Activated naive CD4-positive, alpha-beta T cell treated with anti-CD3 and anti-CD28 coated beads, Interleukin-2, amount 50 U/mL, for 16 hours (primary cell): ENCODE results near the gene PTPRU.

Experiments
- DNase-seq: peaks from one replicate; pipeline ENCODE4 v3.0.0-alpha.2; 2020

PTPRU gene

GRCh38 chr1:29320156-29320940 lies 84.0 kb downstream of the PTPRU start:
- DNase-seq = no peak

GRCh38 chr1:29321176-29321575 lies 84.9 kb downstream of the PTPRU start:
- DNase-seq = no peak

- DNase-seq = no peak
These were observed 85.9 kb downstream of the PTPRU start for GRCh38 chr1:29322147-29322694.

GRCh38 chr1:29322861-29323585 lies 86.7 kb downstream of the PTPRU start:
- DNase-seq = no peak

- no peak for DNase-seq
These were observed 87.3 kb downstream of the PTPRU start for GRCh38 chr1:29323636-29324035.

GRCh38 chr1:29324202-29324601 lies 87.9 kb downstream of the PTPRU start:
- DNase-seq = no peak

GRCh38 chr1:29324771-29325351 lies 88.5 kb downstream of the PTPRU start:
- DNase-seq = no peak

GRCh38 chr1:29325675-29326074 lies 89.4 kb downstream of the PTPRU start:
- no peak for DNase-seq

- no peak for DNase-seq
These were observed 89.8 kb downstream of the PTPRU start for GRCh38 chr1:29326123-29326522.

- no peak for DNase-seq
These were observed 91.1 kb downstream of the PTPRU start for GRCh38 chr1:29327223-29327935.

- no peak for DNase-seq
These were observed 92.9 kb downstream of the PTPRU start for GRCh38 chr1:29329022-29329775.

- DNase-seq = no peak
These were observed 93.8 kb downstream of the PTPRU start for GRCh38 chr1:29330089-29330488.

GRCh38 chr1:29330856-29331255 lies 94.5 kb downstream of the PTPRU start:
- DNase-seq = no peak

- no peak for DNase-seq
These were observed 95.0 kb downstream of the PTPRU start for GRCh38 chr1:29331309-29331708.

GRCh38 chr1:29331729-29332128 lies 95.4 kb downstream of the PTPRU start:
- no peak for DNase-seq

GRCh38 chr1:29332204-29332603 lies 95.9 kb downstream of the PTPRU start:
- no peak for DNase-seq

GRCh38 chr1:29333008-29333407 lies 96.7 kb downstream of the PTPRU start:
- no peak for DNase-seq

GRCh38 chr1:29335573-29335972 lies 99.3 kb downstream of the PTPRU start:
- no peak for DNase-seq

GRCh38 chr1:29338908-29339575 lies 102.7 kb downstream of the PTPRU start:
- DNase-seq = no peak

GRCh38 chr1:29341936-29342335 lies 105.6 kb downstream of the PTPRU start:
- no peak for DNase-seq

GRCh38 chr1:29342351-29342750 lies 106.0 kb downstream of the PTPRU start:
- no peak for DNase-seq

- DNase-seq = no peak
These were observed 106.7 kb downstream of the PTPRU start for GRCh38 chr1:29342983-29343382.
